ENCODE measurements around the gene ARID1B.

Gene ARID1B

GRCh38 chr6:157148391-157149323, 371.5 kb downstream of the ARID1B start:
- no peak for DNase-seq

GRCh38 chr6:157150076-157150475, 372.9 kb downstream of the ARID1B start:
- no peak for DNase-seq

GRCh38 chr6:157151029-157151428, 373.9 kb downstream of the ARID1B start:
- no peak for DNase-seq

GRCh38 chr6:157151989-157152388, 374.8 kb downstream of the ARID1B start:
- DNase-seq: no peak

DNA sequence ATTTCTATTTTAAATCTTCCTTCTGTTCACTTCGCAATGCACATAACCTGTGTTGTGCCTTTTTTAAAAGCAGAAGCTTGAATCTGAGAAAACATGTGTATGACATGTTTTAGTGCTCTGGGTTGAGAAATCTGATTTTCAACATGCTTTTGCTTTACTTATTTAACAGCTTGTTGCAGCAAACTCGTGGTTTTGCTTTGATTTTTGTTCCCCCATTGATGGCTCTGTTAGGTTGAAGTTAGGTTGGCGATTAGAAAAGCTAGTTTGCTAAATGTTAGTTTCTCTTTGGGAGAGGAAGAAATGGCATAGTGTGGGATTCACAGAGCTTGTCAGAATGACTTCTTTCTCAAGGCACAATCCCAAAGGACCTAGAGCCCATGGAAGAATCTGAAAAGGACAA, 375.4 kb downstream of the ARID1B start:
- no peak for DNase-seq

- DNase-seq: no peak
Measured at GRCh38 chr6:157155804-157156203, 378.6 kb downstream of the ARID1B start.

DNA sequence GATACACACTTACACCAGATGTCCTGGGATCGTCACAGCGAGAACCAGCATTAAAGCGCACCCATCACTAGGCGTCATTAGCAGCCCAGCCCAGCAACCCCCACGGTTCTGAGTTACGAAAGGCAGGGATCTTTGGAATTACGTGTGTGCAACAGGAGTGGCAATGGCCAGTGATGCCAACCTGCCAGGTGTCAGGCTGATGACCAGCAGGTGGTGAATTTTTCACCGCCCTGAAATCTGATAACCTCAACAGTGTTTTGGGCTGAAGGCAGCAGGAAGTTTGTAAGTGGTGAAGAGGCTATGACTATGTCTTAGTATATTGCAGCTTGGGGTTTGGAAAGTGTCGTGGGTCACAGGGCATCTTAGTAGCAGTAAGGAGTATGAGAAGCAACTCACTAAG, 380.1 kb downstream of the ARID1B start:
- DNase-seq: no peak

GRCh38 chr6:157158456-157158855, 381.3 kb downstream of the ARID1B start:
- DNase-seq: no peak

- no peak for DNase-seq
Measured at GRCh38 chr6:157158897-157159296, 381.7 kb downstream of the ARID1B start.

DNA sequence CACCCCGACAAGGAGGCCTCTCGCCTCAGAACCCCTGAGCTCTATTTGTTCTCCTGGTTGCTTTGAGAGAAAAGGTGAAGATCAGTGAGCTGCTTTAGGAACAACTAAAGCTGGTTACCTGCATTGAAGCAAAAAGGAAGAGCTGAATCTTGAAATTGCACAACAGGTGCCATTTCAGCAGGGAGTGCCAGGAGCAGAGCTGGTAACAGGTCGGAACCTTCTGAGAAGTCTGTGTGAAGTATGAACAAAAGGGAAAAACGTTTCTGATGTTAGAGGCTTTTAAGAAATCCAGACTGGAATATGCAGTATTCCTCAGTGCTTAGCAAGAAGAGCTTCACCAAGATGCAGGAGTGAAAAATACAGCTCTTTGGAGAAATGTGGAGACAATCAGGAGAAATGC, 382.2 kb downstream of the ARID1B start:
- no peak for DNase-seq

GRCh38 chr6:157161912-157162311, 384.7 kb downstream of the ARID1B start:
- no peak for DNase-seq

- DNase-seq: no peak
Measured at GRCh38 chr6:157162766-157163433, 385.7 kb downstream of the ARID1B start.

DNA sequence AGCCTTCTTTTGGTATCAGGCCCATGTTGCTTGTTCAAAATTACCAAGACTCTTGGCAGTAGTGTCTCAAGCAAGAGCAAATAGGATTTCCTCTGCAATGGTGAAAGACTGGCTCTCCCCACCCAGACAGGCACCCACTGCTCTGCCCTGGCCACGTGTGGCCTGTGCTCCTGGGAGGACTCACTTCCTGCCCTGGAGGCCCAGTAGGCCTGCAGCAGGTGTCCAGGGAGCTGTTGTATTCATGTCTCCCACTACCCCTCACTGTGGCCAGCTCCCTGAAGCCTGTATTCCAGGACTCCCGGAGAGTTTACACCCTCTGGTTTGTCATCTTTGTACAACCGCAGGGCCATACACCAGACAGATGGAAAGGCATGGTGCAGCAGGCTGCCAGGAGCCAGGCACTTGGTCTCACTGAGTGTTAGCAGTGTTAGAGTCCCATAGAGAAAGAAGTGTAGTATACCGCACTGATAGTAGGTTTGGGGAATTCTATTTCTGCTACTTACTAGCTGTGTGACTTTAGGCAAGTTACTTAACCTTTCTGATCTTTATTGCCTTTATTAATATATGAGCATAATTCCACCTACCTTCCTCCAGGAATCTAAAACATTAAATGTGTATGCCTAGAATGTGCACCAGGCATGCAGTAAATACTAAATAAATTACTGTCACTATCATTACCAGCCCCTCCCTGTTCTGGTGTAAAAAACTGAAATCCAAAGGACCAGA, 386.4 kb downstream of the ARID1B start:
- DNase-seq: no peak

GRCh38 chr6:157164972-157165371, 387.8 kb downstream of the ARID1B start:
- DNase-seq: no peak

GRCh38 chr6:157166784-157167183, 389.6 kb downstream of the ARID1B start:
- DNase-seq: no peak

GRCh38 chr6:157167837-157168236, 390.7 kb downstream of the ARID1B start:
- no peak for DNase-seq

- no peak for DNase-seq
Measured at GRCh38 chr6:157168471-157168870, 391.3 kb downstream of the ARID1B start.

DNA sequence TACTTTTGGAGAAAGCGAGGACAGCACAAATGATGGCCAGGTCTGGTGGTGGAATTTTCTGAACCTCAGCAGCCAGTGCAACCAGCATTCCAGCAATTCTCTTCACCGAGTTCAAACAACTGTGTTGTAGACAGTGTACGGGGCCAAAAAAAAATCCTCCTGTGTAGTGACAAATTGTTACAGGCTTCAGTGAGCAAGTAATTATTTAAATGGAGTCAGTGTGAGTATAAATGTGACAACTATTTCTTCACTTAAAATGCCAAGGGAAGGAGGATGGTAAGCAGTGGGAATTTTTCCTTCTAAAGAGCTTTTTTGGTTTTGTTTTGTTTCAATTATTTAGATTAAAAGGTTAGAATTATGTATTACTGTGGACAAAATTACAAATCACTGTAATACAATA, 392.0 kb downstream of the ARID1B start:
- DNase-seq: no peak

GRCh38 chr6:157169656-157170055, 392.5 kb downstream of the ARID1B start:
- DNase-seq: no peak

GRCh38 chr6:157170535-157170934, 393.4 kb downstream of the ARID1B start:
- DNase-seq: no peak

GRCh38 chr6:157171801-157172200, 394.6 kb downstream of the ARID1B start:
- DNase-seq: no peak

GRCh38 chr6:157172231-157172701, 395.1 kb downstream of the ARID1B start:
- no peak for DNase-seq

GRCh38 chr6:157172830-157173536, 395.8 kb downstream of the ARID1B start:
- DNase-seq: no peak
